Right lobe of liver (tissue), 4 donors: ENCODE data around the gene ZNF618.

ENCODE experiments used
- POLR2A ChIP-seq: fragments of 450-650 bp; IDR thresholded peaks from one replicate; pipeline ENCODE4 v1.6.1; 2017; ENCODE audit warnings: antibody characterized with exemption, mild to moderate bottlenecking
- TF ChIP-seq, protein P1 (sequence below), 4 donors: fragments of 200-600 bp in 3 of 4; fragments of 450-650 bp in 1 of 4; IDR thresholded peaks; one replicate each; pipeline versions ENCODE4 v1.5.1 to v1.8.0; 2016 to 2022; ENCODE audit warnings: antibody characterized with exemption in 4 of 4, mild to moderate bottlenecking in 2 of 4
- donor health status: DM: no; HTN: no; CAD: no.
- donor health status: DM: no; HTN: no; CAD: no.
- donor health status: DM: no; HTN: yes; CAD: no.

DNA sequence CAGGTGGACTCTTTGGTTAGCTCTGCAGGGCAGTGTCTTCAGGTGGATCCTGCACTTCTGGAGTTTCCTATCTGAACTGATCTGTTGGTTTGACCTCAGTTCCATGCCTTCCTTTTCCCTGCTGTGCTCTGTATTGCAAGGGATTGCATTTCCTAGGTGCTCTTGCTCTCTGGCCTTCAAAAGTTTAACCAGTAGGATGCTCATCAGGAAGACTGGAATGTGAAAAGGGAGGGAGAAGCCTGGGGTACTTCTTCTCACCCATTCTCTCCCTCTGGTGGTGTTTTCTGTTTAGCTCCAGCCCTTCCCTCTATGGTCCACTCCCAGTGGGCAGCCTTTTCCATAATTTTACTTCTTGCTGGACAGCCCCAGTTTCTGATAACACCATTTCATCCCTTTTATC lies 78.5 kb downstream of the ZNF618 start:
- TF ChIP-seq, protein P1, sequence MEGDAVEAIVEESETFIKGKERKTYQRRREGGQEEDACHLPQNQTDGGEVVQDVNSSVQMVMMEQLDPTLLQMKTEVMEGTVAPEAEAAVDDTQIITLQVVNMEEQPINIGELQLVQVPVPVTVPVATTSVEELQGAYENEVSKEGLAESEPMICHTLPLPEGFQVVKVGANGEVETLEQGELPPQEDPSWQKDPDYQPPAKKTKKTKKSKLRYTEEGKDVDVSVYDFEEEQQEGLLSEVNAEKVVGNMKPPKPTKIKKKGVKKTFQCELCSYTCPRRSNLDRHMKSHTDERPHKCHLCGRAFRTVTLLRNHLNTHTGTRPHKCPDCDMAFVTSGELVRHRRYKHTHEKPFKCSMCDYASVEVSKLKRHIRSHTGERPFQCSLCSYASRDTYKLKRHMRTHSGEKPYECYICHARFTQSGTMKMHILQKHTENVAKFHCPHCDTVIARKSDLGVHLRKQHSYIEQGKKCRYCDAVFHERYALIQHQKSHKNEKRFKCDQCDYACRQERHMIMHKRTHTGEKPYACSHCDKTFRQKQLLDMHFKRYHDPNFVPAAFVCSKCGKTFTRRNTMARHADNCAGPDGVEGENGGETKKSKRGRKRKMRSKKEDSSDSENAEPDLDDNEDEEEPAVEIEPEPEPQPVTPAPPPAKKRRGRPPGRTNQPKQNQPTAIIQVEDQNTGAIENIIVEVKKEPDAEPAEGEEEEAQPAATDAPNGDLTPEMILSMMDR (IDR thresholded peaks at IDR 0.05): no peak
- TF ChIP-seq POLR2A: no peak
